ENCODE measurements around the gene LGR6.
"Not testable (repeated sequence)": the region's sequence is repeated elsewhere in the genome, so short reads cannot be mapped to it uniquely, and the experiment has no call there.

The LGR6 gene

DNA sequence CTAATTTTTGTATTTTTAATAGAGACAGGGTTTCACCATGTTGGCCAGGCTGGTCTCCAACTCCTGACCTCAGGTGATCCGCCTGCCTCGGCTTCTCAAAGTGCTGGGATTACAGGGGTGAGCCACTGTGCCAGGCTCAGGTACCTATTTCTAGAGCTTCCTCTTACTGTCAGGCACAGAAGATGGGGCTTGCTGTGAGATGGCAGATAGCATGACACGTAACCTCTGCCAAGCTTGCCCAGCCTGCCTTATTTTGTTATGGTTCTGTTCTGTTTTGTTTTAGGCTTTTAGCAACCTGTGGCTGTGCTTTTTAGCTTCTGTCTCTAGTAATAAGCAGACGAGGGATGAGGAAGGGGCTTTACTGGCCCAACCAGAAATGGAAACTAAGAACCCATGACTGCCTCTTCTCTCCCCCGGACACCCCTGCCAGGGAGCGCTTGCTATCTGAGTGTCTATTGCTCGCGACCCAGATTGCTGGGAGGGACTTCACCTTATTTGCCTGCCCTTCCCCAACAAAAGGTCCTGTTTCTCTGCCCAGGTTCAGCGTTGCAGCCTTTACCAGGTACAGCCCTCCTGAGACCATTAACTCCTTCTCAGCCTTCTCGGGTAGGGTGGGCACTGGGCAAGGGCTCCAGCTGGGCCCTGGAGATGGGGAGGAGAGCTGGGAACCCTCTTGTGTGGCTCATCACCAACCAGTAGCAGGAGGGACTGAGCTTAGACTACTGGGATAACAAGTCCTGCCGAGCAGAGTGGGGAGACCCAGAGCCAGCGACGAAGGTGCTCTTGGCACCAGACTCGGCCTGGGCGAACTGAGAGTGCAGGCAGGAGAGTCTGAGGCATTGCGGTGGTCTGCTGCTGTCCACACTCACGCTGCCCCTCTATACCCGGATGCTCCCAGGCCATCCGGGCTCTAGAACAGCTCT lies 13.5 kb upstream of the LGR6 start:
- Mint-ChIP-seq H3K36me3 (no peaks in the 10 kb centered on the region), H3K27ac (no peak overlapping the region), H3K9me3 (no peaks in the 10 kb centered on the region), H3K4me3 (peak overlapping the region; percentile 66), H3K4me1 (peaks cover 18% of the 10 kb centered on the region), H3K27me3 (peaks cover 10% of the 10 kb centered on the region)
- DNase-seq (ENCODE audit: low spot score in 2 of 2) (no peak), ATAC-seq (ENCODE audit: low read depth) (peak; percentile 78)

DNA sequence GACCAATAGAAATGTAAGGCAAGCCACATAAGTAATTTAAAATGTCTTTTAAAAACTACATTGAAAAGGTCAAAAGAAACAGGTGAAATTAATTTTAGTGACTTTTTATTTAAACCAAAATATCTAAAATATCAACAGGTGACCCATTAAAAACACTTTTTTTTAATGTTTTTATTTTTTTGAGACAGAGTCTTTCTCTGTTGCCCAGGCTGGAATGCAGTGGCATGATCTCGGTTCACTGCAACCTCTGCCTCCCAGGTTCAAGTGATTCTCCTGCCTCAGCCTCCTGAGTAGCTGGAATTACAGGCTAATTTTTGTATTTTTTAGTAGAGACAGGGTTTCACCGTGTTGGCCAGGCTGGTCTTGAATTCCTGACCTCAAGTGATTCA lies 12.9 kb upstream of the LGR6 start:
- H3K4me1 Mint-ChIP-seq: peaks cover 18% of the 10 kb centered on the region
- H3K36me3 Mint-ChIP-seq; DNase-seq (ENCODE audit: low spot score in 2 of 2); H3K4me3 Mint-ChIP-seq; H3K27ac Mint-ChIP-seq; ATAC-seq (ENCODE audit: low read depth); H3K9me3 Mint-ChIP-seq: not testable (repeated sequence)
- peaks cover 12% of the 10 kb centered on the region for H3K27me3 Mint-ChIP-seq

DNA sequence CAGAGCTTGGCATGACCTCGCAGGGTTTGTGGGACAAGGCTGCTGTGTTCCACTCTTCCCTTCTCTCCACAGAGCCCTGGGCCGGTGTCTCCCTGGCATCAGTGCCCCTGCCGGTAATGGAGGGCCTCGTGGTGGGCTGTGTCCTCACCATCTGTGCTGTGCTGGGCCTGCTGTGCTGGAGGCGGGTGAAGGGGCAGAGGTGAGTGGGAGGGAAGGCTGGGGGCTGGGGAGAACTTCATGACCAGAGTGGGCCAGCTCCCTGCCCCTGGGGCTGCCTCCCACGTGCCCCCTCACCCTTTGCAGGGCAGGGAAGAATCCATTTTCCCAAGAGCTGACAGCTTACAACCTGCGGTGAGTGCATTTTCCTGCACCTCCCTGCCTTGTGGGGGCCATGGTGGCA lies 12.0 kb upstream of the LGR6 start:
- Mint-ChIP-seq H3K4me1 (peaks cover 18% of the 10 kb centered on the region), H3K27me3 (peaks cover 14% of the 10 kb centered on the region), H3K27ac (no peak overlapping the region), H3K9me3 (no peaks in the 10 kb centered on the region), H3K4me3 (no peak overlapping the region), H3K36me3 (no peaks in the 10 kb centered on the region)
- DNase-seq (ENCODE audit: low spot score in 2 of 2): no peak
- ATAC-seq (ENCODE audit: low read depth): no peak

DNA sequence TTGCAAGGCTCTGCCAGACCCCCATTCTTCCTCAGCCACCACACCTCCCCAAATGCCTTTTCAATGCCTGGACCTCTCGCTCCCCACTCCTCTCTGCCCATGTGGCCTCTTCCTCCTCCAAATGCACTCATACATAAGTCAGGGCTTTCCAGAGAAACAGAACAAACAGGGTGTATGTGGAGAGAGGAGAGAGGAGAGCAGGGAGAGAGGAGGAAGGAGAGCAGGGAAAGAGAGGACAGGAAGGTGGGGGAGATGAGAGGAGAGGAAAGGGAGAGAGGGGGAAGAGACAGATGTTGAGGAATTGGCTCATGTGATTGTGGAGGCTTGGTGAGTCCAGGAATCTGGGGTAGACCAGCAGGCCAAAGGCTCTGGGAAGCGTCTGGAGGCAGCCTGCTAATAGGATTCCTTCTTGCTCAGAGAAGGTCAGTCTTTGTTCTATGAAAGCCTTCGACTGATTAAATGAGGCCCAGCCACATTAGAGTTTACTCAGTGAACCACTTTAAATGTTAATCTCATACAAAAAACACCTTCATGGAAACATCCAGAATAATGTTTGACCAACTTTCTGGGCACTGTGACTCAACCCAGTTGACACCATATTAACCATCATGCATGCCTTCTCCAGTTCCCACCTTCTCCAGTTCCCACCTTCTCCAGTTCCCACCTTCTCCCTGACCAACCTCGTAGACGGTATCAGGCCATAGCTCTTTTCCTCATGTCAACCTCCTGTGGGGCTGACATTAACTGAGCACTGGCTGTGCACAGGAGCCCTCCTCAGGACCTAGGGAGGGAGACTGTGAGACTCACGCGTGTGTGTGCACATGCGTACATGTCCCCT lies 11.3 kb upstream of the LGR6 start:
- Mint-ChIP-seq H3K36me3 (no peaks in the 10 kb centered on the region), H3K27ac (no peak overlapping the region)

DNA sequence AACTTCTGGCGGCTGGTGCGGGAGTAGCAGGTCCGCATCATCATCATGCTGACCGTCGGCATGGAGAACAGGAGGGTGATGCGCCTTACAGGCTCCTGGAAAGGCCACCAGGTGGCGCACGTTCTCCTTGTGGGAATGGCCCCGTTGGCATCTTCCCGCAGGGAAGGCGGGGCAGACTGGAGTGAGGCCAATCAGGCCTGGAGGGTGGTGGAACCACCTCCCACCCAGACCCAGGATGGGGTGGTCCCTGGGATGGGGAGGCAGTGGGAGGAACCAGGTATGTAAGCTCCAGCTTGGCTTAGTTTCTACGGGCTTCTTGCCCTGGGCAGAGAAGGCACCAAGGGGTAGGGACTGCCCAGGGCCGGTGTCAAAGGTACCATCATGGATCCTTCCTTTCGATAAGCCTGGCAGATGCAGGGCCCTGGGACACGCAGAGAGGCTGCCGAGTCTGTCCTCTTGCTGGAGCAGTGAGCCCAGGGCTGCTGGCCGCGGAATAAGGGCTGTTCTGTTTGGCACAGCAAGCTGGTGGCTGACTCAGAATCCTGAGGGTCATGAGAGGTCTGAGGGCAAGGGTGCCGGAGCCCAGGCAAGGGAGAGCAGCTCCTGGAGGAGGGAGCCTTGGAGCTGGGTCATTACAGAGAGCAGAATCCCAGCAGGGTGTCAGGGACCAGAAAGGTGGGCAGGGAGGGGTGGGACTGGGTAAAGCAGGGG lies 8.7 kb upstream of the LGR6 start:
- Mint-ChIP-seq H3K36me3 (no peaks in the 10 kb centered on the region), H3K4me1 (peaks cover 16% of the 10 kb centered on the region), H3K27me3 (peaks cover 27% of the 10 kb centered on the region), H3K9me3 (no peaks in the 10 kb centered on the region), H3K4me3 (no peak overlapping the region), H3K27ac (no peak overlapping the region)
- DNase-seq (ENCODE audit: low spot score in 2 of 2) (peak in 1 of 2 donors; percentile 49), ATAC-seq (ENCODE audit: low read depth) (peak; percentile 45)

More for the DNA sequence above, 11.3 kb upstream of the LGR6 start:
- Mint-ChIP-seq H3K9me3 (no peaks in the 10 kb centered on the region), H3K4me1 (peaks cover 18% of the 10 kb centered on the region), H3K27me3 (peaks cover 18% of the 10 kb centered on the region), H3K4me3 (no peak overlapping the region)
- DNase-seq (ENCODE audit: low spot score in 2 of 2) (no peak), ATAC-seq (ENCODE audit: low read depth) (no peak)

DNA sequence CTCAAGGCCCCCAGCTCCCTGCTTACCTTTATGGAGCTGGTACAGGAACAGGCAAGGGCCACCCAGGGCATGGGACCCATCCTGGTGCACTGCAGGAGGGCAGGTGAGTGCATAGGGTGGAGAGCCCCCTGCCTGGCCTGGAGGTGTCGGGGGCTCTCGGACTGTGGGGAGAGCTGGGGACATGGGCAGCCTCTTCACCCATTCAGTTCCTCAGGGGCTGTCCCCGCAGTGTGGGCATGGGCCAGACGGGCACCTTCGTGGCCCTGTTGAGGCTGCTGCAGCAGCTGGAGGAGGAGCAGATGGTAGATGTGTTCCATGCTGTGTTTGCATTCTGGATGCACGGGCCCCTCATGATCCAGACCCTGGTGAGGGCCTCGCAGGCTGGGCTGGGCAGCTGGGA lies 7.3 kb upstream of the LGR6 start:
- Mint-ChIP-seq H3K4me3 (no peak overlapping the region), H3K27ac (no peak overlapping the region), H3K4me1 (peaks cover 11% of the 10 kb centered on the region), H3K9me3 (no peaks in the 10 kb centered on the region), H3K27me3 (peaks cover 27% of the 10 kb centered on the region), H3K36me3 (no peaks in the 10 kb centered on the region)
- no peak for ATAC-seq (ENCODE audit: low read depth)
- no peak for DNase-seq (ENCODE audit: low spot score in 2 of 2)

DNA sequence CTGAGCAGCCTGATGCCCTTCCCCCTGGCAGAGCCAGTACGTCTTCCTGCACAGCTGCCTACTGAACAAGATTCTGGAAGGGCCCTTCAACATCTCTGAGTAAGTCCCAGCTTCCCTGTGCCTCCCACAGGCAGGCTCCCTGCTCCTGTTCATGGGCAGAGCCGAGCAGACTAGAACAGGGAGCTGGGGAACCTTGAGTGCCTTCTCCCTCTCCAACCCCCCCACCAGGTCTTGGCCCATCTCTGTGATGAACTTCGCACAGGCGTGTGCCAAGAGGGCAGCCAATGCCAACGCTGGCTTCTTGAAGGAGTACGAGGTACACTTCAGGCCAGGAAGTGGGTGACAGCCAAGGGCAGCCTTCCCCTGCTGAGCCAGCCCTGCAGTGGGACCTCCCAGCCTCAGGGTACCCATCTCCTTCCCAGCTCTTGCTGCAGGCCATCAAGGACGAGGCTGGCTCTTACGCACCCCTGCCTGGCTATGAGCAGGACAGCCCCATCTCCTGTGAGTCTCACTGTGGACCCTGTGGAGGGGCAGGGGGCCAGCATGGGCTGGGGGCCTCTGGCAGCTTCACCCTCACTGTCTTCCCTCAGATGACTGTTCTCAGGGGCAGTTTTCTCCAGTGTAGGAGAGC lies 6.4 kb upstream of the LGR6 start:
- DNase-seq (ENCODE audit: low spot score in 2 of 2) (no peak), ATAC-seq (ENCODE audit: low read depth) (no peak)
- H3K36me3 Mint-ChIP-seq: no peaks in the 10 kb centered on the region
- H3K4me3 Mint-ChIP-seq: no peak overlapping the region
- H3K4me1 Mint-ChIP-seq: peaks cover 9% of the 10 kb centered on the region
- no peaks in the 10 kb centered on the region for H3K9me3 Mint-ChIP-seq
- peaks cover 27% of the 10 kb centered on the region for H3K27me3 Mint-ChIP-seq
- H3K27ac Mint-ChIP-seq: no peak overlapping the region

DNA sequence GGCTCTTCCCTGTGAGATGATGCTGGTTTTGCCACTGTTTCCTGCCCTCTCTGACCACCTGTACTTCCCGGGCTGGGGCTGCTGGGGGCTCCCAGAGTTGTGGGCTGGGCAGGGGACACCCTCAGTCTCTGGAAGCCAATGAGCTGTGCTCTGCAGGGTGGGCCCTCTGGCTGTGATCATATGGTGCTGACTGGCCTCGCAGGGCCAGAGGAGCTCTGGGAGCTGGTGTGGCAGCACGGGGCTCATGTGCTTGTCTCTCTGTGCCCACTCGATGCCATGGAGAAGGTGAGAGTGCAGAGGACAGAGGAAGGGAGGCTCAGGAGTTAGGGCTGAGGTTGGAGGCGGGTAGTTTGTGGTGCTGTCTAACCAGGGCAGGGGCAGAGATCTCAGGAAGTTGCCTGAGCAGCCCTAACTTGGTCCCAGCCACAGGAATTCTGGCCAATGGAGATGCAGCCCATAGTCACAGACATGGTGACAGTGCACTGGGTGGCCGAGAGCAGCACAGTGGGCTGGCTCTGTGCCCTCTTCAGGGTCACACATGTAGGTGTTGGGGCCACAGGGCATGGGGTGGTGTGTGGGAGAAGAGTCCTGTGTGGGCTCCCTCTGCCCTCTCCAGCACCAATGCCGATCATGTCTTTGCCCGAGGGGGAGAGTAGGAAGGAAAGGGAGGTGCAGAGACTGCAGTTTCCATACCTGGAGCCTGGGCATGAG lies 5.7 kb upstream of the LGR6 start:
- Mint-ChIP-seq H3K9me3 (no peaks in the 10 kb centered on the region), H3K4me3 (no peak overlapping the region), H3K27me3 (peaks cover 27% of the 10 kb centered on the region), H3K36me3 (no peaks in the 10 kb centered on the region), H3K4me1 (peaks cover 9% of the 10 kb centered on the region), H3K27ac (no peak overlapping the region)
- no peak for ATAC-seq (ENCODE audit: low read depth)
- no peak for DNase-seq (ENCODE audit: low spot score in 2 of 2)

DNA sequence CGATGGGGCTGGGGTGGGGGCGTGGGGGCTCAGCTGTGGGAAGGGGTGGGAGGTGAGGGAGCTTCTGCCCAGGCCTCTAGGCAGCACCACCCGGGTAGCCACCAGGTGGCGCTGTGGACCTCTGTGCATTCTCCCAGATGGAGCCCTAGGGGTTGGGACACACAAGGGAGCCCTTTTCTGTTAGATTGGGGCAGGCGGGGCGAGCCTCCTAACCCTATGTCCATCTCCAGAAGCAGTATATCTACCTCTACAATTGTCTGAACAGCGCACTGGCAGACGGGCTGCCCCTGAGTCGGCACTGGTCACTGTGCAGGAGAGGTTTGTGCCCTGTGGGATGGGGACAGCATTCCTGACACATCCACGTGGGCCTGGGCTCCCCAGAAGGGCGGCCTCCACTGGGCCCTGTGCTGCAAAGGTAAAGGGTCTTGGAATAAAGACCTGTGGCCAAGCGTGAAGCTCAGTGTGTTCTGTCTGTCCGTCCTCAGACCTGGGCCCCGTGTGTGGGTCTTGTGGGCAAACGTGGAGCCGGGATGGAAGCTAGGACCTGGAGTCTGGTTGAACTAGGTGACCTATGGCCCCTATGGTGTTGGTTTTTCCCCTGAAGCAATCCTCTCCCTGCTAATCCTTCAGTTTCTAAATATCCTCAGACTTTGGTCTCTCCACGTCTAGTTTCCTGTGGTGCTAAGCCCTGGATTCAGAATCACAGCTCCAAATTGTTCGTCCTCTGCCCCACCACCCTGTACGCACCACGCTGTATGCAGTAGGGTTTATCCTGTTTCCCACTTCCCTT lies 4.4 kb upstream of the LGR6 start:
- ATAC-seq (ENCODE audit: low read depth): peak; percentile 75
- no peak overlapping the region for H3K4me3 Mint-ChIP-seq
- H3K9me3 Mint-ChIP-seq: no peaks in the 10 kb centered on the region
- peaks cover 25% of the 10 kb centered on the region for H3K27me3 Mint-ChIP-seq
- no peak overlapping the region for H3K27ac Mint-ChIP-seq
- H3K4me1 Mint-ChIP-seq: peaks cover 7% of the 10 kb centered on the region
- H3K36me3 Mint-ChIP-seq: no peaks in the 10 kb centered on the region
- DNase-seq (ENCODE audit: low spot score in 2 of 2): peak; percentile 78 to 83

DNA sequence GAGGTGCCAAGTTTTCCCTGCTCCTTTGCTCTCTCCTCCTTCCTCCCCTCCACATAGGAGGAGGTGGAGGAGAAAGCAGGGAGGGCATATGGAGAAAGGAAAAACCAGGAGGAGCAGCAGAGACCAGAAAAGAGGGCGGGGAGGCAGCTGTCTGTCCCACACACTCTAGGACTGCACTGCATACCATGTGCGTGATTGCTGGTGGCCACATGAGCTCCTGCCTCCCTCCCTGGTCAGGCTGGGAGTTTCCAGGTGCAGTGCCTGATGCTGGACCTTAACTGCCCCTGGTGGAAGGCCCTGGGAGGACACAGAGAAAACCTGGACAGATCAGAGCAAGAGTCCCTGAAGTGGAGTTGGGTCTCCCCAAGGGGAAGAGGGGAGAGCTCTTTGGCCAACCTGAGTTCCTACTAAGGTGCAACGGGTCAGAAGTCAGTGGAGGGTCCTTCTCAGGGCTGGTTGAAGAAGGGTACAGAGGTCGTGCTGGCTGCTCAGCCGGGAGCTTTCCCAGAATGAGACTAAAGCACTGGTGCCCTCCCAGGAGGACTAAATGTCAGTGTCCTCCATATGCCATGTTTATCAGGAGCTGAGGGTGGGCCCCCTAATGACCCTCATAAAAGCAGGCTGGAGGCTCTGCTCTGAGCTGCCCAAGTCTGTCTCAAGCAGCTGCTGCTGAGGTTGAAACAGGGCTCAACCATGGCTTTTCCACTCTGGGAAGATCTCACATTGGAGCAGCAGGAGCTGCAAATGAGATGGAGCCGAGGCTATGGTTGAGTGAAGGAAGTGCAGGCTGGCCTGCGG lies 3.5 kb upstream of the LGR6 start:
- Mint-ChIP-seq H3K4me3 (no peak overlapping the region), H3K27me3 (peaks cover 25% of the 10 kb centered on the region), H3K4me1 (peaks cover 7% of the 10 kb centered on the region), H3K27ac (no peak overlapping the region), H3K9me3 (no peaks in the 10 kb centered on the region), H3K36me3 (no peaks in the 10 kb centered on the region)
- DNase-seq (ENCODE audit: low spot score in 2 of 2) (no peak), ATAC-seq (ENCODE audit: low read depth) (no peak)

DNA sequence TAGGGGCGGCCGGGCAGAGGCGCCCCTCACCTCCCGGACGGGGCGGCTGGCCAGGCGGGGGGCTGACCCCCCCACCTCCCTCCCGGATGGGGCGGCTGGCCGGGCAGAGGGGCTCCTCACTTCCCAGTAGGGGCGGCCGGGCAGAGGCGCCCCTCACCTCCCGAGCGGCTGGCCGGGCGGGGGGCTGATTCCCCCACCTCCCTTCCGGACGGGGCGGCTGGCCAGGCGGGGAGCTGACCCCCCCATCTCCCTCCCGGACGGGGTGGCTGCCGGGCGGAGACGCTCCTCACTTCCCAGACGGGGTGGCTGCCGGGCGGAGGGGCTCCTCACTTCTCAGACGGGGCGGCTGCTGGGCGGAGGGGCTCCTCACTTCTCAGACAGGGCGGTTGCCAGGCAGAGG lies 2.2 kb upstream of the LGR6 start:
- H3K9me3 Mint-ChIP-seq; DNase-seq (ENCODE audit: low spot score in 2 of 2); H3K4me3 Mint-ChIP-seq; ATAC-seq (ENCODE audit: low read depth); H3K27ac Mint-ChIP-seq; H3K36me3 Mint-ChIP-seq; H3K4me1 Mint-ChIP-seq: not testable (repeated sequence)
- H3K27me3 Mint-ChIP-seq: peaks cover 28% of the 10 kb centered on the region

Measured in memory B cell (primary cell).